MV-4-11 (cell line): ENCODE results near the gene LYPD3.
"Not testable (repeated sequence)": the region's sequence is repeated elsewhere in the genome, so short reads cannot be mapped to it uniquely, and the experiment has no call there.

Experiments
- DNase-seq: peaks from one replicate; lab custom pipeline; 2025; lab: John Stamatoyannopoulos, UW

The LYPD3 gene

DNA sequence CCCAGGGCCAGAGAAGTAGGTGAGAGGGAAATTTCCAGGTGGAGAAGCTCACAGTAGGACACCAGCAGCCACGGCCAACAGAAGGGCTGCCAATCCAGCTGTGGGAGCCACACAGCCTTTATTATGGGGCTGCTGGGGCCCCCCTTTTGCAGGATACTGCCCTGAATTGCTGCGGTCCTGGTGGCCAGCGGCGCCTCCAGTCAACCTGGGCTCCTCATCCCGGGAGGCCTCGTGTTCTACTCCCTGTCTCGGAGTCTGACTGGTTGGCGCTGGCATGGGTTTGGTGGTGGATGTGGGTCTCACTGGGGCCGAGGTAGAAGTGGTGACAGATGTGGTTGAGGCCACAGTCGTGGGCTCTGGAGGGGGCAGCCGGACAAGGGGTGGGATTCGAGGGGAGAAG, 4.1 kb downstream of the LYPD3 start:
- DNase-seq = no peak

- no peak for DNase-seq
Measured at GRCh38 chr19:43460362-43461016, 4.9 kb downstream of the LYPD3 start.

DNA sequence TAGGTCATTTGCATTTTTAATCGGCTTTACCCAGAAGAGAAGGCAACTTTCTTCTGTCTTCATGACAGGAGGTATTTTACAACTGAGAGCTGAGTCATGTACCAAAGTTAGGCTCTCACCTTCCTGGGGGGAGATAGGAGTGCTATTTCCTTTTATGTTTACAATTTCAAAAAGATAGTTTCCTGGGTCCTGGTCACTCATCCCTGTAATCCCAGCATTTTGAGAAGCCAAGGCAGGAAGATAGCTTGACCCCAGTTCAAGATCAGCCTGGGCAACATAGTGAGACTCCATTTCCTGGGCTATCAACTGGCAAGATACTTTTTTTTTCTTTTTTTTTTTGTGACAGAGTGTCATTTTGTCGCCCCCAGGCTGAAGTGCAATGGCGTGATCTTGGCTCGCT, 7.6 kb downstream of the LYPD3 start:
- DNase-seq = no peak

- DNase-seq = peak; percentile 91
Measured at GRCh38 chr19:43455321-43456113, 9.9 kb downstream of the LYPD3 start.

DNA sequence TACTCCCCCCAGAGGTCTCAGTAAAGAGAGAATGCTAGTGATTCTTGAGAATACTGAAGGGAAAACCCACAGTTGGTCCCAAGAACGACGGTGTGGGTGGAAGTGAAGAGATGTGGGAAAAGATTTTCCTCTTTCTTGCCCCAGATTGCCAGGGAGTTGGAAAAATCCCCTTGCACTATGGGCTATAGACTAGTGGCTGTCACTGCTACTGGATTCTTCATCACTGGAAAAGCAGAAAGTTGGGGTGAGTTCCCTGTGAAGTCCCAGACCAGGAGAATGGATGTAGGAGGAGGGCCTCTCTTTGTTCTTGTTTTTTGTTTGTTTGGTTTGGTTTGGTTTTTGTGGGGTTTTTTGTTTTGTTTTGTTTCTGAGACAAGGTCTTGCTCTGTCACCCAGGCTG, 11.4 kb downstream of the LYPD3 start:
- no peak for DNase-seq

GRCh38 chr19:43452582-43452981, 12.8 kb downstream of the LYPD3 start:
- no peak for DNase-seq

GRCh38 chr19:43450545-43450997, 14.8 kb downstream of the LYPD3 start:
- DNase-seq = peak; percentile 60

- no peak for DNase-seq
Measured at GRCh38 chr19:43447655-43448054, 17.8 kb downstream of the LYPD3 start.

- DNase-seq = peak; percentile 72
Measured at GRCh38 chr19:43446746-43447489, 18.5 kb downstream of the LYPD3 start.

DNA sequence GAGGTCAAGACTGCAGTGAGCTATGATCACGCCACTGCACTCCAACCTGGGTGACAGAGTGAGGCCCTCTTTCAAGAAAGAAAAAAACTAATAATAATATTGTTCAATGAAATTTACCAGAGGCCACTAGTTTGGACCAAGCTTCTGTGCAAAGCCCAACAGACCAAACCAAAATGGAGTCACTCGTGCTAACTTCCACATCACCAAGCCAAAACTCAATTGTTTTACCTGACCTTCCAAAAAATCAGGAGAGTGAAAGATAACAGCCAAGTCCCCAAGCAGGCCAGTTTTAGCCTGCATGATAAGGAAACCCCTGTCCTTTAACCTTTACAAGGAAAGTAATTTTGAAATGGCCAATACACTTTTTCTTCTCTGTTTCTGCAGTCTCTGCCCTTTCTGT, 20.0 kb downstream of the LYPD3 start:
- no peak for DNase-seq

DNA sequence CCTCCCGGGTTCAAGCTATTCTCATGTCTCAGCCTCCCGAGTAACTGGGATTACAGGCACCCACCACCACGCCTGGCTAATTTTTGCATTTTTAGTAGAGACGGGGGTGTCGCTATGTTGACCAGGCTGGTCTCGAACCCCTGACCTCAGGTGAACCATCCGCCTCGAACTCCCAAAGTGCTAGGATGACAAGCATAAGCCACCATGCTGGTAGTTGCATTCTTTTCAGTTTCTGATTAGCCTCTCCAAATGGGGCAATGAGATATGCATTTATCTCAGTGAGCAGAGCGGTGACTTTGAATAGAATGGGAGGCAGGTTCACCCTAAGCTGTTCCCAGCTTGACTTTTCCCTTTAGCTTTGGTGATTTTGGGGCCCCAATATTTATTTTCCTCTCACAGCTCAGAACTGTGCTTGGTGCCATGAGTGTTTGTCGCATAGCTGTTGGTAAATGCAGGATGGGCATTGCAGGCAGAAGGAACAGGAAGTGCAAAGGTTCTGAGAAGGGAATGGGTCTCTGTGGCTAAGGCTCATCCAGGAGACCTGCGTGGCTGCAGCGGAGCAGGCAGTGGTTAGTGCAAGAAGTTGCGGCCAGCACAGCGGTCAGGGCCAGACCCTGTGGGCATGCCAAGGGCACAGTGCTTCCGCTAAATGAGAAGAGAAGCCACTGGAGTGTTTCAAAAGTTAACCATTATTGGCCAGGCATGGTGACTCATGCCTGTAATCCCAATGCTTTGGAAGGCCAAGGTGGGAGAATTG, 20.7 kb downstream of the LYPD3 start:
- DNase-seq = peak; percentile 96

GRCh38 chr19:43444091-43444490, 21.3 kb downstream of the LYPD3 start:
- DNase-seq = not testable (repeated sequence)

- peak; percentile 45 for DNase-seq
Measured at GRCh38 chr19:43441716-43442115, 23.7 kb downstream of the LYPD3 start.

DNA sequence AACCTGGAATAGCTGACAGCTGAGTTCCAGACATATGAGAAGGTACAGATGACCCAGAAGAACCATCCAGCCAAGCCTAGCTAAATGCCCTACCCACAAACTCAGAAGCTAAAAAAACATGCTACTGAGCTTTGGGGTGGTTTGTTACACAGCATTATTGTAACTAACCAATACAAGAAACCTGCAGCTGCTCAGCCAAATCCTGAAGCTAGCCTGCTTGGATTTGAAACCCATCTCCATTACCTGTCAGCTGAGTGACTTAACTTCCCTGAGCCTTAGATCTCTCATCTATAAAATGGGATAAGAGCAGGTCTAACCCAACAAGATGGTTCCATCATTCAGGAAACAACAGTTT, 25.7 kb downstream of the LYPD3 start:
- no peak for DNase-seq

- DNase-seq = peak; percentile 55
Measured at GRCh38 chr19:43439032-43439708, 26.2 kb downstream of the LYPD3 start.

- DNase-seq = peak; percentile 32
Measured at GRCh38 chr19:43438291-43439031, 26.9 kb downstream of the LYPD3 start.

DNA sequence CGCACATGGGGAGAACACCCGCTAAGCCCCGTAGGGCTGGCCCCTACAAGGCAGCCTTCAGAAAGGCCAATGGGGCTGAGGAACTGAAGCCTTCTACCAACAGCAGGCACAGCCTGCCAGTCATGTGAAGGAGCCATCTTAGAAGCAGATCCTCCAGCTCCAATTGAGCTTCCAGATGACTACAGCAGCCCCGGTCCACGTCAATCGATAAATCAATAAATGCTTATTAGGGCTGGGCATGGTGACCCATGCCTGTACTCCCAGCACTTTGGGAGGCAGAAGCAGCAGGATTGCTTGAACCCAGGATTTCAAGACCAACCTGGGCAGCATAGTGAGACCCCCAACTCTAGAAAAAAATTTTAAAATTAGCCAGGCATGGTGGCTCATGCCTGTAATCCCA, 27.7 kb downstream of the LYPD3 start:
- DNase-seq = no peak

GRCh38 chr19:43437284-43437683, 28.1 kb downstream of the LYPD3 start:
- not testable (repeated sequence) for DNase-seq

- no peak for DNase-seq
Measured at GRCh38 chr19:43435775-43436174, 29.6 kb downstream of the LYPD3 start.

- no peak for DNase-seq
Measured at GRCh38 chr19:43433689-43434088, 31.7 kb downstream of the LYPD3 start.

DNA sequence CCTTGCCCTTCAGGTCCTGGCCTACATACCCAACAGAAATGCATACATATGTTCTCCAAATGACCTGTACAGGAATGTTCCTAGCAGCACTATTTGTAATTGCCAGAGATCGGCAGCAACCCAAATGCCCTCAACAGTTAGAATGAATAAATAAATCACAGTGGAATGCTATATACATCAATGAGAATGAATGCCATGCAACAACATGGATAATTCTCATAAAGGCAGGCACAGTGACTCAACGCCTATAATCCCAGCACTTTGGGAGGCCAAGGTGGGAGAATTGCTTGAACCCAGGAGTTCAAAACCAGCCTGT, 32.1 kb downstream of the LYPD3 start:
- no peak for DNase-seq
